NOMO-1 (cell line): ENCODE results near the gene APELA.
"Not testable (repeated sequence)": the region's sequence is repeated elsewhere in the genome, so short reads cannot be mapped to it uniquely, and the experiment has no call there.

Experiments
- DNase-seq, 2 experiments: peaks; one replicate each; lab custom pipeline; 2025; ENCODE audit not compliant: unreplicated experiment in 2 of 2; lab: John Stamatoyannopoulos, UW

Gene APELA

DNA sequence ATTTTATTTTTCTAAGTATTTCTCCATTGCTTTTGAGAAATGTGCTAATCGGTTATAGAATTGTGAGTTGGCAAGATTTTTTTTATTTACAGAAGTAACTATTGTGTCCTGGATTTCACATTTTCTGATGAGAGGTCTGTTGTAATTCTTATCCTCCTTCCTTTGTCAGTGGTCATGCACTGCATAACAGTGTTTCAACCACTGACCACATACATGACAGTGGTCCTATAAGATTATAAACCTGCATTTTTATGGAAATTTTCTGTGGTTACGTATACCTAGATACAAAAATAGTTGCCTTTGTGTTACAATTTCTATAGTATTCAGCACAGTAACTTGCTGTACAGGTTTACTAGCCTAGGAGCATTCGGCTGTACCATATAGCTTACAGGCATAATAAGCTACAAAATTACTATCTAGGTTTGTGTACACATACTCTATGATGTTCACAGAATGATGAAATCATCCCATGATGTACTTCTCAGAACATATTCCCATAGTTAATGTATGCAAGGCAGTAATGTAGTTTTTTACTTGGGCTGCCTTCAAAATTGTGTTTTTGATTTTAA, 47.8 kb downstream of the APELA start:
- DNase-seq, result no peak

DNA sequence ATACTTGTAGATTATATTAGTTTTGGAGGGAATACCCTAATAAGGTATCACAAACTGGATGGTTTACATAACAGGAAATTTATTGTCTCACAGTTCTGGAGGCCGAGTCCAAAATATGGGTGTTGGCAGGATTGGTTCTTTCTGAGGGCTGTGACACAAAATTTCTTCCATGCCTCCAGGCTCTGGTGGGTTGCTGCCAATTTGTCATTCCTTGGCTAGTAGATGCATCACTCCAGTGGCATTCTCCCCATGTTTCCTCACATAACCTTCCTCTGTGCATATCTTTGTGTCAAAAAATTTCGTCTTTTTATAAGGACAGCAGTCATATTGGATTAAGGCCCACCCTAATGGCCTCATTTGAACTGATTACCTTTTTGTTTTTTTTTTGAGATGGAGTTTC, 49.3 kb downstream of the APELA start:
- DNase-seq, result no peak

DNA sequence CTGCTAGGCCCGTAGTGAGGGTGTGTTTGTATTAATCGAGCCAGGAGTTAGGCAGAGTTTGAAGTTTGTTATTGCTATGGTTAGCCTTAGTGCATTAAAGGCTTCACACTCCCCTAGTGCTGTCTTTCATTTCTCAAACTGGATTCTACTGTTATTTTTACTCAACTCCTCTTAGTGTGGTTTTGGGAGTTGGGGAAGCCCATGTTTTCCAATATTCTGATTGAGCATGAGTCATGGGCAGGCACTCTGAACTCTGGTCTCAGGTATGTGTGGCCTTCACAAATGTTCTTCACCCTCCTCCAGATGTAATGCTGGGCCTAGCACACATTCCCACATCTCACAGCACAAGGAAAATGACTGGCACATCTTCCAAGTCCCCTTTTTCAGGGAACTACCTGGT, 50.1 kb downstream of the APELA start:
- not testable (repeated sequence) for DNase-seq

DNA sequence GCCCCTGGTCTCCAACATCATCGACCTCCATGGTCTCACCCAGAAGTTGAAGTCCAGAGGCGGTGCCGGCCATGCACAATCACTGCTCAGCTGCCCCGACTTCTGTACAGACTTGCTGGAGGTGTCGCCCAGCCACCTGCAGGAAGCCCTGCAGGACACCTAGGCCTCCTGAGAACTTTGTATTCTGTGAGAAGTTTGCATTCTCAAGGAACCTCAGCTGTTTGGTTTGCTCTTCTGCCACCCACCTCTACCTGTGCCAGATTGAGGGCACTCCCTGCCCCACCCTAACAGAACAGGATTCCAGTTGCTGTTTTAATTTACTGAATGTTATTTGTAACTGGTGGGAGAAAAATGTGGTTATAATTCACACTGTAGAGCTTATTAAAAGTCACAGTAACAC, 53.7 kb downstream of the APELA start:
- DNase-seq, result no peak

DNA sequence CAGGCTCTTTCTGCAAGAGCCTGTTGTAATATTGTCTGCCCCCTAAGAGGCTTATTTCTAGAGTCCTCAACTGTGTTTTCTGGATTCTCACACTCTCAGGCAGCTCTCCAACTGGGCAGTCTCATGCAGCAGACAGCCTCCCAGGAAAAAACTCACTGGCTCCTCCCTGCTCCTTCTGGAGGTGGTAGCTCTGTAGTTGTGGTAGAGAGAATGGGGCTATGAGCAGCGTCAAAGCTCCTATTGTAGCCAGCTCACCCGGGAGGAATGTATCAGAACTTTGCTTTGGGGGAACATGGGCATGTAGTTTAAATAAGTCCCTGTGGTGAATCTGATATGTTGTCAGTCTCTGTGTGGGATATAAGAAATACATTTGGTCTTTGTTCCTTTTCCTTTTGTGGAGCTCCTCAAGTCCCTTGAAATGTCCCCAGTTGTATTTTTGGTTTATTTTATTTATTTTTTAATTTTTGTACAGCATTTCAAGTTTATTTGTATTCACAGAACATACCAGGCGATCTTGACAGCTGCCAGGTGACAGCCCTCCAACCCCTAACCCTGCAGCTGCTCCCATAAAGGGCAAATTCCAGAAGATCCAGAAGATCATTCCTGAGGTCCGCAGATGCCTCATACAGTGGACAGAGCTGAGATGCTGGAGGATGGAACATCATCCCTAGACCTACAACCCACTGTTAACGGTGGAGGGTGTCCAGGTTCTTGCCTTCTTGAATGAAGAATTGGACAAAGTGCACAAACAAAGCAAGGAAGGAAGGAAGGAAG, 54.8 kb downstream of the APELA start:
- DNase-seq, result no peak

DNA sequence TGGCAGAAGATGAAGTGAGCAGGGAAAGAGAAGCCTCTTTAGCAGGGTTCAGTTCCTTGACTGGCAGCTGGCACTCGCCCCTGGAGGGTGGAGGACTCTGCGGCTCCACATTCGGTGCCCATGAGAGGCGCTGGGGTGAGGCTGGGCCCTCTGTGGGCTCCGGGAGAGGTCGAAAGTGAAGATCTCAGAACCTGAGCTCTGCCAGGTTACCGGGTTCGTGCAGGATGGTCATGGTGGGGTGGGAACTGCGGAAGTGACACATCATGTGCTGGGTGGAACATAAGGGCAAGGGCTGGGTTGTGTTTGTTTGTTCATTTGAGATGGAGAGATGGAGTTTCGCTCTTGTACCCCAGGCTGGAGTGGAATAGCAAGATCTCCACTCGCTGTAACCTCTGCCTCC, 56.3 kb downstream of the APELA start:
- no peak for DNase-seq

DNA sequence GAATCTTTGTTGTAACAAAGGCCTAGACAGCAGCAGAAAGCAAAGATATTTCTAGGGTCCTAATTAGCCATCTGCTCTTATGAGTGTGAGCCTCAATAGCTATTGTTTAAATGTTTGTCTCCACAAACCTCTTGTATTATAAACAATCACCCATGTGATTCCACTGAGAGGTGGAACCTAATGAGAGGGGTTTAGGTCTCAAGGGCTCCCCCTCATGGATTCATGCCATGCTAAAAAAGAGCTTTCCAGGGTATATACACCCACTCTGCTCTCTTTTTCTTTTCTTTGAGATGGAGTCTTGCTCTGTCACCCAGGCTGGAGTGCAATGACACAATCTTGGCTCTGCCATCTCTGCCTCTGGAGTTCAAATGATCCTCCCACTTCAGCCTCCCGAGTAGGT, 58.4 kb downstream of the APELA start:
- DNase-seq, result no peak

DNA sequence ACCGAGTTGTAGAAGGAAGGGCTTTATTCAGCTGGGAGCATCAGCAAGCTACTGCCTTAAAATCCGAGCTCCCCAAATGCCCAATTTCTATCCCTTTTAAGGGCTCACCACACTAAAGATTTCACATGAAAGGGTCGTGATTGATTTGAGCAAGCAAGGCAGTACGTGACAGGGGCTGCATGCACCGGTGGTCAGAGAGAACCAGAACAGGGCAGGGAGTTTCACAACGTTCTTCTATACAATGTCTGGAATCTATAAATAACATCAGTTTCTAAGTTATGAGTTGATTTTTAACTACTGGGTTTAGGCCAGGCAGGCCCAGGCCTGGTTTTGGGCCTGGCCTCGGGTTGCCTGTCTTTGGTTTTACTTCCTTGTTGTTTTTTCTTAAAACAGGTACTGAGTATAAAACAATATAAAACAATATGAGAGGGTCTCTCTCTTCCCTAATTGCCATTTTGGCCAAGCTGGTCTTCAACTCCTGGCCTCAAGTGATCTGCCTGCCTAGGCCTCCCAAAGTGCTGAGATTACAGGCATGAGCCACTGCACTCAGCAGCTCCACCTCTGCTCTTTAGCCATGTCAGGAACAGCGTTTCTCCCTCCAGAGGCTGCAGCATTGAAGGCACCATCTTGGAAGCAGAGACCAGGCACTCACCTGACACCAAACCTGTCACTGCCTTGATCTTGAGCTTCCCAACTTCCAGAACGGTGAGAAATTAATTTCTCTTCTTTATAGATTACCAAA, 59.1 kb downstream of the APELA start:
- DNase-seq, result not testable (repeated sequence)

DNA sequence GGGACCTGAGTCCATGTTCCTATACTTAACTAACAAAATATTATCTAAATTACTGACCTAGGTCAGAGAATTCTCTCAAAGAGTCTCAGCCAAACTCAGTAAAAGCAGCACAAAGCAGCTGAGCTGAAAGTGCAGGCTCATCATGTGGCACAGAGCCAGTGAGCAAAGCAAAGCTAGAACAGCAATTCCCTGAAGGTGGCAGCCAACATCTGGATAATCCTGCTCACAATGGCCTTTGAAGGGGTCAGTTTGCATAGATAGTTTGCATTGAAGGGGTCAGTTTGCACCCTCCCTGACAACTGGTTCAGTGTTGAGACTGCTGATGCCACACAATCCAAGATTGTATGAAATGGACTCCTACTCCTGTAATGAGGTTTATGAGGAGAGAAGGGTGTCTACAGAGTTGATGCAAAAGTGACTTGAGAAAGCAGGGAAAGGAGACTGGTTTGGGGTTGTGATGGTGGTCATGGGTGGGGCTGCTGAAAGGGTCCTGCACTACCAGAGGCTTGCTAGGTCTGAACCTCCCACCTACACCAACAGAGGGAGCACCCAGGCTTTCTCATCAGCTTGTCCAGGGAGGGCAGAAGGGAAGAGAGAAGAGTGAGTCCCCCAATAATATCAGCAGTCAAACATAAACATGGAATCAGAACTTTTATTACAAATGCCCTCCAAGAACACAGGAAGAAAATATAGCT, 60.7 kb downstream of the APELA start:
- no peak for DNase-seq

DNA sequence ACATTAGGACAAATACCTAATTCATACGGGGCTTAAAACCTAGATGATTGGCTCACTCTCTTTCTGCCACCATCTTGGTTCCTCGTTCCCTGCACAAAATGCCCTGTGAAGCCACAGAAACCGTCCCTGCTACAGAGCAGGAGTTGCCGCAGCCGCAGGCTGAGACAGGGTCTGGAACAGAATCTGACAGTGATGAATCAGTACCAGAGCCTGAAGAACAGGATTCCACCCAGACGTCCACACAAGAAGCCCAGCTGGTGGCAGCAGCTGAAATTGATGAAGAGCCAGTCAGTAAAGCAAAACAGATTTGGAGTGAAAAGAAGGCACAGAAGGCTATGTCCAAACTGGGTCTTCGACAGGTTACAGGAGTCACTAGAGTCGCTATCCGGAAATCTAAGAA, 66.2 kb downstream of the APELA start:
- no peak for DNase-seq

DNA sequence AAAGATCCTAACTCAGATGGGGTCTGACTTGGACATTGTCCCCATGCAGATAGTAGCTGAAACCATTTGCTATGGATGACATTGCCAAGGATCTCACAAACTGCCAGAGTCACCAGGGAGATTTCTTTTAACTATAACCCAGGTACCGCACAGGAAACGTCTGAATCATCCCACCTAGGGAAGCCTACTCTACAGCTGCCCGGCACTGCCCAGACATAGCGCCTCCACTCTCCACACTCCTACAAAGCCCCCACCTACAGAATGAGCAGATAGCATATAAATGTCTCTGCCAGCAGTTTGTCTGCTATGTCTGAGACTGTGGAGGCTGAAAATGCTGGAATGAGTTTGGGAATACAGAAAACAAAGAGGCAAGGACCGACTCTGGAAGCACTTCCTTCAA, 68.2 kb downstream of the APELA start:
- no peak for DNase-seq

DNA sequence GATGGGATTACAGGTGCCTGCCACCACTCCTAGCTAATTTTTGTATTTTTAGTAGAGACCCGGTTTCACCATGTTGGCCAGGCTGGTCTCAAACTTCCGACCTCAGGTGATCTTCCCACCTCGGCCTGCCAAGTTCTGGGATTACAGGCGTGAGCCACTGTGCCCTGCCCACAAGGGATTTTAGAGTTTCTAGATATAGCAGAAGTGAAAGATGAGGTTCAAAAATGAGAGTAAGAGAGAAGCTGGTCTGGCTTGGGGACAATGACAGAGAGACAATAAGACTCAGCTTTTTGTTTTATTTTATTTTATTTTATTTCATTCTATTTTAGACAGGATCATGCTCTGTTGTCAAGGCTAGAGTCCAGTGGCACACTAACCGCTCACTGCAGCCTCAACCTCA, 69.8 kb downstream of the APELA start:
- no peak for DNase-seq
